Neural cell (in vitro differentiated cells): ENCODE results near the gene MYLK. TPM values are rescaled to one million over a fixed set of nuclear protein-coding genes. Genes with fewer than 3 reads are reported as not detected.

Source experiments
- H2AFZ ChIP-seq: fragments of 200-600, 300-800 bp; sonication (generic), shearing (Covaris generic); 2 replicates; pipeline ENCODE4 v1.6.0; 2014; ENCODE audit warnings: low read depth, mild to moderate bottlenecking, antibody characterized with exemption, low read length, moderate library complexity
- H3F3A ChIP-seq: fragments of 200-600 bp; shearing (Covaris generic); 2 replicates; pipeline ENCODE4 v1.6.1; 2016; ENCODE audit warnings: mild to moderate bottlenecking, moderate library complexity, mixed read lengths, antibody characterized with exemption, low read length; ENCODE audit not compliant: insufficient read depth, poor library complexity, severe bottlenecking
- H3K27ac ChIP-seq: fragments of 200-600, 300-800 bp; sonication (generic), shearing (Covaris generic); 2 replicates; pipeline ENCODE4 v1.5.1; 2014; ENCODE audit warnings: mild to moderate bottlenecking, low read length, moderate library complexity
- H3K27me3 ChIP-seq: fragments of 300-800, 200-600 bp; sonication (generic), shearing (Covaris generic); 2 replicates; pipeline ENCODE4 v1.6.0; 2014; ENCODE audit warnings: mild to moderate bottlenecking, low read depth, low read length, moderate library complexity; ENCODE audit not compliant: insufficient read depth
- H3K36me3 ChIP-seq: fragments of 300-800, 200-600 bp; sonication (generic), shearing (Covaris generic); 2 replicates; pipeline ENCODE4 v1.5.1; 2014; ENCODE audit warnings: mild to moderate bottlenecking, antibody characterized with exemption, low read length, moderate library complexity; ENCODE audit not compliant: insufficient read depth
- H3K4me2 ChIP-seq: fragments of 300-800, 200-600 bp; sonication (generic), shearing (Covaris generic); 2 replicates; pipeline ENCODE4 v1.6.0; 2014; ENCODE audit warnings: mild to moderate bottlenecking, low read length
- H3K4me3 ChIP-seq: fragments of 300-800, 200-600 bp; sonication (generic), shearing (Covaris generic); 2 replicates; pipeline ENCODE4 v1.5.1; 2014; ENCODE audit warnings: mild to moderate bottlenecking, low read length, moderate library complexity
- H3K79me2 ChIP-seq: fragments of 200-600 bp; shearing (Covaris generic); replicated peaks from 2 replicates; pipeline ENCODE4 v1.6.0; 2014; ENCODE audit warnings: mild to moderate bottlenecking, low read length, moderate library complexity; ENCODE audit not compliant: insufficient read depth
- H3K9ac ChIP-seq: fragments of 300-800, 200-600 bp; sonication (generic), shearing (Covaris generic); 2 replicates; pipeline ENCODE4 v1.6.1; 2016; ENCODE audit warnings: mild to moderate bottlenecking, low read length, mixed read lengths
- H3K9me2 ChIP-seq: fragments of 200-600 bp; shearing (Covaris generic); 2 replicates; pipeline ENCODE4 v1.6.1; 2016; ENCODE audit warnings: mild to moderate bottlenecking, low read length, mixed read lengths; ENCODE audit not compliant: insufficient read depth
- H3K9me3 ChIP-seq: fragments of 200-600, 300-800 bp; sonication (generic), shearing (Covaris generic); 2 replicates; pipeline ENCODE4 v1.6.1; 2016; ENCODE audit warnings: mild to moderate bottlenecking, mixed run types, low read length, moderate library complexity, mixed read lengths
- H4K20me1 ChIP-seq: fragments of 200-600 bp; shearing (Covaris generic); 2 replicates; pipeline ENCODE4 v1.6.1; 2016; ENCODE audit warnings: mild to moderate bottlenecking, mixed run types; ENCODE audit not compliant: insufficient read depth
- CTCF ChIP-seq: fragments of 450-650 bp; IDR thresholded peaks from 2 replicates; pipeline ENCODE4 v1.5.1; 2014; ENCODE audit warnings: antibody characterized with exemption, mild to moderate bottlenecking, moderate library complexity; ENCODE audit not compliant: poor library complexity, severe bottlenecking
- EP300 ChIP-seq: fragments of 450-650 bp; conservative IDR thresholded peaks from 2 replicates; pipeline ENCODE4 v1.6.1; 2014; ENCODE audit warnings: antibody characterized with exemption, mild to moderate bottlenecking, moderate library complexity; ENCODE audit not compliant: poor library complexity, severe bottlenecking
- EZH2 ChIP-seq: fragments of 200-600, 300-800 bp; shearing (Covaris generic), sonication (generic); IDR thresholded peaks from 2 replicates; pipeline ENCODE4 v1.6.1; 2014; ENCODE audit warnings: antibody characterized with exemption, low read length, borderline replicate concordance, mild to moderate bottlenecking; ENCODE audit not compliant: insufficient read depth, poor library complexity, severe bottlenecking
- MXI1 ChIP-seq: fragments of 450-650 bp; conservative IDR thresholded peaks from 2 replicates; pipeline ENCODE4 v1.6.1; 2014; ENCODE audit warnings: antibody characterized with exemption, mild to moderate bottlenecking; ENCODE audit not compliant: poor library complexity, severe bottlenecking
- POLR2AphosphoS5 ChIP-seq: IDR thresholded peaks from 2 replicates; pipeline ENCODE4 v1.6.1; 2012
- RAD21 ChIP-seq: fragments of 450-650 bp; conservative IDR thresholded peaks from 2 replicates; pipeline ENCODE4 v1.6.1; 2014; ENCODE audit warnings: antibody characterized with exemption, mild to moderate bottlenecking, moderate library complexity
- REST ChIP-seq: IDR thresholded peaks from 2 replicates; pipeline ENCODE4 v1.6.1; 2012; ENCODE audit warnings: borderline replicate concordance
- SMC3 ChIP-seq: fragments of 450-650 bp; conservative IDR thresholded peaks from 2 replicates; pipeline ENCODE4 v1.6.1; 2014; ENCODE audit warnings: antibody characterized with exemption, mild to moderate bottlenecking, moderate library complexity; ENCODE audit not compliant: poor library complexity
- TAF1 ChIP-seq: IDR thresholded peaks from 2 replicates; pipeline ENCODE4 v1.6.1; 2012; ENCODE audit warnings: low read depth
- polyA plus RNA-seq: library from polyadenylated mRNA; depleted of rRNA; stranded (reverse); fragments of >200 nt; gene quantifications from 2 replicates; pipeline ENCODE4 v1.2.3, GENCODE V29; 2014

The MYLK gene
- polyA plus RNA-seq, 1 donor from 2014 or later: 0.43 TPM

- Histone ChIP-seq H2AFZ (no peak overlapping the region), H3K79me2 (no peaks in the 10 kb centered on the region)
Measured at GRCh38 chr3:123837858-123838257, 46.3 kb downstream of the MYLK start.

GRCh38 chr3:123834631-123835030, 49.5 kb downstream of the MYLK start:
- no peak overlapping the region for H3K27ac ChIP-seq
- no peaks in the 10 kb centered on the region for H3K9me2 ChIP-seq
- no peaks in the 10 kb centered on the region for H3K79me2 ChIP-seq
- no peak overlapping the region for H3K4me2 ChIP-seq
- H3F3A ChIP-seq: no peaks in the 10 kb centered on the region
- H3K27me3 ChIP-seq: no peaks in the 10 kb centered on the region
- H4K20me1 ChIP-seq: no peaks in the 10 kb centered on the region
- H3K9me3 ChIP-seq: no peaks in the 10 kb centered on the region
- H3K4me3 ChIP-seq: no peak overlapping the region
- H3K9ac ChIP-seq: no peak overlapping the region
- H3K36me3 ChIP-seq: no peaks in the 10 kb centered on the region
- H2AFZ ChIP-seq: no peak overlapping the region
- TF ChIP-seq EZH2 (no peak), POLR2AphosphoS5 (no peak), SMC3 (no peak), REST (no peak), RAD21 (no peak), MXI1 (no peak), TAF1 (no peak), EP300 (no peak)

More at GRCh38 chr3:123837858-123838257, 46.3 kb downstream of the MYLK start:
- Histone ChIP-seq H4K20me1 (no peaks in the 10 kb centered on the region), H3K27ac (no peak overlapping the region), H3K9me2 (no peaks in the 10 kb centered on the region), H3K4me2 (no peak overlapping the region), H3K36me3 (no peaks in the 10 kb centered on the region), H3K27me3 (no peaks in the 10 kb centered on the region), H3F3A (no peaks in the 10 kb centered on the region), H3K4me3 (no peak overlapping the region), H3K9me3 (no peaks in the 10 kb centered on the region), H3K9ac (no peak overlapping the region)
- no peak for TF ChIP-seq CTCF
- TF ChIP-seq REST: no peak
- TF ChIP-seq POLR2AphosphoS5: no peak
- TF ChIP-seq RAD21: no peak
- no peak for TF ChIP-seq SMC3
- TF ChIP-seq MXI1: no peak
- TF ChIP-seq TAF1: no peak
- no peak for TF ChIP-seq EP300
- TF ChIP-seq EZH2: no peak
